GM19468 (cell line): ENCODE results near the gene P4HB.

Source experiments
- ATAC-seq: cut with Tn5 transposase; IDR thresholded peaks from one replicate; pipeline ENCODE4 v1.9.1; 2021; ENCODE audit warnings: mild to moderate bottlenecking, moderate library complexity, moderate number of reproducible peaks; ENCODE audit not compliant: unreplicated experiment; ENCODE audit errors: extremely low read depth

Gene P4HB

DNA sequence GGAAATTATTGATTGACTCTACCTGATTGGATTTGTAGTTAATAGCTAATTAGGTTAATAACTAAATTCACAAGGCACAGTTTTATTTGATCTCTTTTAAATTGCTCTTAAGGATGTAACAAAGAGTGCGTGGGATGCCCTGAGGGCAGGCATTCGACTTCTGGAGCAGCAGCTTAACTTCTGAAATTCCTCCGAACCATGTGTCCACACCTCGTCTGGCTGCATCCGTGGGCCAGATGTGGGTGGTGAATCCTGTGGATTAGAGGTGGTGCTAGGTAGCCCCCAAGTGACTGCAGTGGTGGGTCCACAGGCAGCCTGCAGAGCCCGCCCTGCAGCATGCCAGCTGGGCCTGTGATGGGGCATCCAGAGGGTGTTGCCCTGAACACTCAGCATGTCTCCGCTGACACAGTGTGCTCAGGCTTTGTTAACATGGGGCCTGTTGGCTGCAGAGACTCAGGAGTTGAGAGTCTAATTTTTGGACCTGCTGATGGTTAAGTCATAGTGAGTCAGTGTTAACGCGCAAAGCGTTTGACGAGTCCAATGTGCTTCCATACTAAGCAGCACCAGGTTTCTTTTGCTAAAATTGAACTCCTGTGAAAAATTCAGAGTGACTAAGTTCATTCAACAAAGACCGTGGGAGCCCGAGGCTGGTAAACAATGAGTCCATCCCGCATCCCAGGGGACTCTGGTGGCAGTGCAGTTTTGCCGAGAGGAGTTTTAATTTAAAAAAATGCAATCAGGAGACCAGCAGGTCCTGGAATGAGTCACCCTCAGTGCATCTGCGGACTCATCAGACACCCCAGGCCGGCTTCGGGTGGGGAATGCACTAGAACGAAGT, 37.9 kb upstream of the P4HB start:
- no peak for ATAC-seq

DNA sequence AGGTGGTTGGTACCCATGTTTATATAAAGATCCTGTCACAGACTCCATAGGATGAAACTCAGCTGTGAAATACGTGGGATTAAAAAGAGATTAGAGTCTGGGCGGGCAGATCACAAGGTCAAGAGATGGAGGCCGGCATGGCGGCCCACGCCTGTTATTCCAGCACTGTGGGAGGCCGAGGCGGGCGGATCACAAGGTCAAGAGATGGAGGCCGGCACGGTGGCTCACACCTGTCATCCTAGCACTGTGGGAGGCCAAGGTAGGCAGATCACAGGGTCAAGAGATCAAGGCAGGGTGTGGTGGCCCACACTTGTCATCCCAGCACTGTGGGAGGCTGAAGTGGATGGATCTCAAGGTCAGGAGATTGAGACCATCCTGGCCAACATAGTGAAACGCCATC, 35.1 kb upstream of the P4HB start:
- no peak for ATAC-seq

DNA sequence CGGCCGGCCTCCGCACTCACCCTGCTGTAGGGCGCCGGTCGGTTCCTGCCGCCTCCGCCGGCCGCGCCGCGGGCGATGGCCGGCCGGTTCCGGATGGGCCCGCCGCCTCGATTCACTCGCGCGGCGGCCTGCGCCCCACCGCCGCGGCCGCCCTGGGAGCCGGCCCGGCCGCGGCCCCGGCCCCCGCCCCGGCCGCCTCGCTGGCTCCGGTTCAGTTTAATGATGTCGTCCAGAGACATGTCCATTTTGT, 30.9 kb upstream of the P4HB start:
- ATAC-seq = no peak

DNA sequence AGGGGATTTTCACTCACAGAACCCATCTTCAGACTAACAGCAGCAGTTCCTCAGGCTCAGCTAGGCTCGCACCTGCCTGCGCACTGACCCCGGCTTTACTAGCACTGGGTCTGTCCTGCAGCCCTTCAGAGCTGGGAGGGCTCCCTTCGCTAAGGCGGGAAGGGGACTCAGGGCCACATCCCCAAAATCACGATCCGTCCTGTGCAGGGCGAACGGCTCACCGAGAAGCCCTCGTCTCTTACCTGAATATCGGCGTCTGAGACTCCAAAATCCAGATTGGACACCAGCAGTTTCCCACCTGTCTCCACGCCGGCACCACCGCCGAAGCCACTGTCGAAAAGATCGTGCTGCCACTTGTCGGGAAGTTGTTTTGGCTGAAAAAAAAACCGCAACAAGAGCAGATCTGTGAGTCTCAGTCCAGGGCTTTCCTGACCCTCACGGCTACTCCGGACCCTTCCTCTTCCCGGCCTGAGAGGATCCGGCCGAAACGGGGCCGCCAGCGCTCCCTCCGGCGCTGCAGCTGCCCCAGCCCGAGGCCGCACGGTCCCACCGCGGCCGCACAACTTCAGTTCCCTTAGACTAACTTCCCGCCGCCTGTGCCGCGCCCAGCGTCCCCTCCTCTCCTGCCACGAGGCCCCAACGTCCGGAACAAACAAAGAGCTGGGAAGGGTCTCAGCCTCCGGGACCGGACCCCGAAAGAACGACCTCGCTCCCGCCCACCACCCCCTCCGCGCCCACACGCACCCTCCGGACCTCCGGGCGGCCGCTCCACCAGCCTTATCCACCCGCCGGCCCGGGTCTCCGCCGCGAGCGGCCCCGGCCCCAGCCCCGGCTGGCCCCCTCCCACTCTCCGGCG, 30.3 kb upstream of the P4HB start:
- ATAC-seq = no peak

DNA sequence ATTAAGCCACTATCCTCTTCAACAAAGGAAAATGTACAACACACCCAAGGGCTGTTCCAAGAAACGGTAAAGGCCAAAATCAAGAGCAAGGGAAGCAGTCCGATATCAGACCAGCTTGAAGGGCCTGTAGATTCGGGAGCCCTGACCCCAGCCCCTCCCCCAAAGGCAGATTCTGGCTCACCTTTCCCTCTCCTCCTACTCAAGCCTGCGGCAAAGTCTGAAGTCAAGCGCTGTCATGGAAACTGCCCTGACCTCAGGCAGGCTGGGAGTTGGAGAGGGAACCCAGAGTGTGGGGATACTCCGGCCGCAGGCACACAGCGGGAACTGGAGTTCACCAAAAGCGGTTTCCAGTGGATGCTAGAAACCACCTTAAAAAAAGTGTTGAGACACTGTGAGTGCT, 29.3 kb upstream of the P4HB start:
- no peak for ATAC-seq

DNA sequence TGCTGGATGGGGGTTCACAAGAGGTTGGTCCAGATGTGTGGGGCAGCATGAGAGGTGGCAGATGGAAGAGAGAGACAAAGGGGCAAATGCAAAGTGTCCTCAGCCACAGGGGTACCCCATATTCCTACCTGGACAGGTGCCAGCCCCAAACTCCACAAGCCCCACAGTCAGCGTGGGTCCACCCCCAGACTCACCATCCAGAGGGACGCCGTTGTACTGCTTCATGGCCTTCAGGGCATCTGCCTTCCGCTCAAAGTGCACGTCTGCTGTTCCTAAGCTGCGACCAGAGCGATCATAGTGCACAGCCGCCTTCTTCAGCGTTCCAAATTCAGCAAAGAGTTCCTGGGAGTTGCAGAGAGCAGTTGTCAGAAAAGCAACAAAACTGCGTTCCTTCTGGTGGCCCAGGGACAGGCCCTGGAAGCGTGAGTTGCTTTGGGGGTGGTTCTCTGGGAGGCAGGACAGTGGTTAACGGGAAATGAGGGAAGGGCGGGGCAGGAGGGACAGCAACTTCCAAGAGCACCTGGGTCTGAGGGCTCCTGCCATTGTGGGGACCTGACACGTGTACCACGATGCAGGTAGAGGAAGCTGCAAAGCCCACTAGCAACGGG, 28.8 kb upstream of the P4HB start:
- ATAC-seq = no peak

DNA sequence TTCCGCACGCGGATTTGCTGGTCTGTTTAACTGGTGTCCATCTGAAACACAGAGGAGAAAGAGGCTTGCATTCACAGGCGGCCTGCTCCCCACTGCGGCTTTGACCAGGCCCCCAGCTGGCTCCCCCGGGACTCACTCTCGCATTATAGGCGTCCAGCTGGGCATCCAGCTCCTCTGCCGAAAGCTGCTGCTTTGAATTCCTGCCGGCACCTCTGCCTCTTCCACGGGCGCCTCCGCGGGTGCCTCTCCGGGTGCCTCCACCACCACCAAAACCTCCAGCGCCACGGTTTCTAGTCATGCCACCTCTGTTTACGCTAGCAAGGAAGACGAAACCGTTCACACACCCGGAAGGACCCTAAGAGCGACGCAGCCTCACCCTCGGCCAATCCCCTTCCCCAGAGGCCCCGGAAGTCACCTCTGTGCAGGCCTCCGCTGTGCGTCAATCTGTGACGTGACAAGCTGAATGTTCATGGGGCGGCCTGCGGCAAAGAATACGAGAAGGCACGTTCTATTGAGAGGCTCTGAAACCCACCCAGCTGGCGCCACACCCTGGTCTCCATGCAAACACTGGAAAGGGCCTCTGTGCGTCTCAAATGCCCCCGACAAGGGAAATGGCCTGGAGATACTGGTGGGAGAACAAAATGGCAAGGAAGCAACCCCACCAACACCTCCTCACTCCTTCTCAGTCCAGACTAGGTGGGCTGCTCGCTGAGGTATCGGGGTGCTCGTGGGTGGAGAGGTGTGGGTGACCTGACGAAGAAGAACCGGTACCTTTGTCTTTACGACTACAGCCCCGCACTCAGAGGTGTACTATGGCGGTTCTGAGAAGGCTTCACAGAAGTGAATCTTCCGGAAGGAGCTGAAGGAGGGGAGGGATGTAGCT, 28.0 kb upstream of the P4HB start:
- ATAC-seq = no peak

DNA sequence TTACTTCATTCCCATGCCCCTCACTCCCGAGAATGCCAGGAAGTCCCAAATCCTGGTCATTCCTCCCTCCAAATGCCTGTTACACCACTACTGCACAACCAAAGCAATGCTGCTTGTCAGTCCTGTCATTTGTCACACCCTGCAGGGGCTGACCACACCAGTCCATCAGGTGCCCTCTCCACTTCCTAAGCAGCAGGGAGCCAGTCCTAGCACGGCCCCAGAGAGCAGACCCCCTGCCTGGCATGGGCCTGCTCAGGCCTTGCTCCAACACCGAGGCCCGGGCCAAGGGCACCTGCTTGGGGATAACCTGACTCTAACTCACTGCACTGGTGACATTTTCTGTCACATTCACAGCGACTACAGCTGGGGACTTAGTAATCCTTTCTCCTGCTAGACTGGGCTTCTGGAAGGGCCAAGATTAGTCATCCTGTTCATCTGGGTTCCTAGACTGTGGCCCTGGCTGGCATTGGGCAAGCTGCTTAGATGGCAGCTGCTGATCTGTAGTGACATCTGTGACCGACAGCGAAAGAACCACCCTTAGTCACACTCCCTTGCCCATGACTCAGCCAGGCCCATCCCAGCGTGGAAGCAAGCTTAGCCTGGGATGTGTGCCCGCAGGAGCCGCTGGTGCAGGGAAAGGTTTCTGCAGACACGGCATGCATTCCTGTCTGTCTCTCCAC, 25.7 kb upstream of the P4HB start:
- no peak for ATAC-seq

DNA sequence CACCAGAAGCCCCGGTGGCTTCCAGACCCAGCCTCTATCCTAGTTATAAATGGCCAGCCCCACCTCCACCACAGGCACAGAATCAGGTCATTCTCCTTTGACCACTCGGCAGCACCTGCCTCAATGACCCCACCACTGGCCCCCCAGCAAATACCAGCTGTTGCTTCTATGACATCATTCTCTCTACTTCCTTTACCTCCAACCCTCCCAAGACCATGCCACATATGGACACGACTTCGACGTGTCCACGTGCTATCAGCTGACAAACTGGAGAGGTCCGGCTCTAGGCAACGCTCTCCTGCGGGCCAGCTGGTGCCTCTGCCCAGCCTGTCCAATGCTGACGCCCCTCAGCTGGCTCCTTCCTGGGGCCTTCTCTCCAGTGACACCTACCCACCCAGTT, 25.1 kb upstream of the P4HB start:
- no peak for ATAC-seq

DNA sequence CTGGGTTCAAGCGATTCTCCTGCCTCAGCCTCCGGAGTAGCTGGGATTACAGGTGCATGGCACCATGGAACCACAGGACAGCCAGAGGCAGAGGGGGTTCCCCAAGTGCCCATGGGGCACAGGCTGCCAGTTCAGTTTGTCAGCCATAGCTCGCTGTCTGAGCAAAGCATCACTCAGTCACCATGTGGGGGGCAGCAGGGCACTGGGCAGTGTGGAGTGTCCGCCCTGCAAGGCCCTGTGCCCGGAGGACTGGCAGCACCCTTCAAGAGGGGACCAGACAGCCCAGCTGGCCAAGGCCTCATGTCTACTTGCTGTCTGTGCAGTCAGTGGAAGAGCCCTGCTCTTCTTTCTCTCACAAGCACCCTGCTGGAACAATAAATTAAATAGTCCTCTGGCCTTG, 24.6 kb upstream of the P4HB start:
- ATAC-seq = no peak

DNA sequence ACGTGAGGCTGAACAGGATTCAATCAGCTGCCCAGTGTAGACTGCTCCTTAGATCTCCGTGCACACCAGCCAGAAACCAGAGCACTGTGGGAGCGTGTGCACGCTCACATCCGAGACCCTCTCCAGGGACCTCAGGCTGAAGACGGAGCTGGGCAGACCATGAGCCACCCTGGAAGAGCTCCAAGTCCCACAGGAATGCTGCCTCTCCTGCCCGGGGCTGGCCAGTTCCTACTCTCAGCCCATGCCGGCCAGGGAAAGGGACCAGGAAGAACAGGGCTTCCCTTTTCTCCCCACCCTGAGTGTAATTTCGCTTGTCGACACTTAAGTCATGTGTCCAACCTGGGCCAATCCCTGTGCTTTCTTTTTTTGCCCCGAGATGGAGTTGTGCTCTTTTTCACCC, 24.2 kb upstream of the P4HB start:
- no peak for ATAC-seq

DNA sequence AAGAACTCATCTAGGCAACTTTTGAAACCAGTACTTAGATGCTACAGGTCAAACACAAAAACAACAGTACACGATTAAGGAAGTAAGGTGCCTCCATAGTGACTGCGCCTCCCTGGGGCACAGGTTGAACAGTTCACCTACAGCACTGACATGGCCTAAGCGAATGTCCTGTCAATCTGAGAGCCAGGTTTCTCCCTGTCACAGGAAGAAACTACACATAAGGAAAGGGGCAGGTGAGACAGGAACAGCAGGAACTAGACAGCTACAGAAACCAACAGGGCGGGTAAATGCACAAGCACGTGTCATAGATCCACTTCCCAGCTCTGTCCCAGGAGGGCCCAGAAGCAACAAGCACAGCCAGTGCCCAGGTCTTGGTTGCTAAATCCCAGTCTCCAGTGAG, 18.8 kb upstream of the P4HB start:
- no peak for ATAC-seq

DNA sequence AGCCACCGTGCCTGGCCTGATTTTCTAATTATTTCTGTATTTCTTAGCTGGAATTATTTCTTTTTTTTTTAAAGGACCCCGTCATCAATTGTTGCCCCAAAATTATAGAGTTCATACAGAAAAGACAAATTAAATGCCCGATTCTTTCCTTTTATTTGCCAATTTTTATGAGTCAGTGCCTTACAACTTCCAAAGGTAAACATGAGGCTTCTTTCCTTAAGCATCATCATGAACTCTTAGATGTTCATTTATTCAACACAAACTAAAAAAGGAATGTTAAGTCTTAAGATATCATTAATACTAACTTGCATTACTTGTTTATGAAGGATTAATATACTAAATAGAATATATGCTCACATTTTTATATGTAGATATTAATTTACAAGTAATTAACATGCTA, 18.0 kb upstream of the P4HB start:
- no peak for ATAC-seq

DNA sequence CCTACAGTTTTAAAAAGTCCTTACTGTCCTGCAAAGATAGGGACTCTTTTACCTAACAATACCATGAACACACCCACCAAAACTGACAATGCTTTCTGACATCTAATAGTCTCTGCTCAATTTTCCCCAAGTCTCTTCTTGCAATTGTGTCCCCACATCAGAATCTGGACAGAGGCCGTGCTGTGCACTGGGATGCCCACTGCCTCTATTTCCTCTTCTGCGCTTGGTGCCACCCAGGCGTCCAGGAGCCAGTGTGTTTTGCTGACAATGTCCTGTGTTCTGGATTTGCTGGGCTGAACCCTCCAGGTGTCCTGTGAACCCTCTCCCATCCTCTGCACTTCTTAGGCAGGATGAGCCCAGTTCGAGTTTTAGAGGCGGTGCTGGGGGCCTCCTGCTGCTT, 17.2 kb upstream of the P4HB start:
- ATAC-seq = no peak

DNA sequence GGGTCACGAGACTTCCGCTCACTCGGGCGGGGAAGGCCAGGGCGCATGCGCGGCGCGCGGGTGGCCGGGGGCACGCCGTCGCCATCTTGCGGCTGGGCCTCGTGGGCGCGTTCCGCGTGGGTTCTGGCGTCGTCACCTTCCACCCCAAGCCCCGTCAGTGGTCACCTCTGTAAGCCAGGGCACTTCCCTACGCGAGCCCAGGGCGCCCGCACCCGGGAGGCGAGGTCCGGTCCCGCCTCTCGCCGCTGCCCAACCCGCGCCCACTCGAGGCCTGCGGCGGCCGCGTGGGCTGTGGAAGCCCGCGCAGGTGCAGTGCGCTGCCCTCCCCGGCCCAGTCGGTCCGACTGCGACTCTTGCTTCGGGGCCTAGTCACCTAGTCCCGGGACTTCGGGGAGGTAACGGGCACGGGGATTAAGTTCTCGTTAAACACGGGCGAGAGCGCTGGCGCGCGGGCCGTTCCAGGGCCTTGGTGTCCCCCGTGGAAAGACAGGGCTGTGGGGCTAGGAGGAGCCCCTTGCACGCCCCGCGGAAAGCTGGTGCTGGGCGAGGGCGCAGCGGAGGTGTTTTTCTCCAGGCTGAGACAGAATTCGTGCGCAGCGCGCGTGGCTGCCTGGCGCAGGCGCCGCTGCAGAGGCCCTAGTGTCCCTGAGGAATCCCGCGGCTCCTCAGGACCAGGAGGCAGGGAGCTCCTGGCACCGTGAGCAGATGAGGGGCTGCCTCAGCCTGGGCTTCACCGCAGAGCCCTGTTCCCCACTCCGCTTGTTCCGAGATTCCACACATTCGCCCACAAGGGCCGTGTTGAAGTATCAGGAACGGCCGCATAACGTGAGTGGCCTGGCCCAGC, 11.3 kb upstream of the P4HB start:
- peak; percentile 16 for ATAC-seq

DNA sequence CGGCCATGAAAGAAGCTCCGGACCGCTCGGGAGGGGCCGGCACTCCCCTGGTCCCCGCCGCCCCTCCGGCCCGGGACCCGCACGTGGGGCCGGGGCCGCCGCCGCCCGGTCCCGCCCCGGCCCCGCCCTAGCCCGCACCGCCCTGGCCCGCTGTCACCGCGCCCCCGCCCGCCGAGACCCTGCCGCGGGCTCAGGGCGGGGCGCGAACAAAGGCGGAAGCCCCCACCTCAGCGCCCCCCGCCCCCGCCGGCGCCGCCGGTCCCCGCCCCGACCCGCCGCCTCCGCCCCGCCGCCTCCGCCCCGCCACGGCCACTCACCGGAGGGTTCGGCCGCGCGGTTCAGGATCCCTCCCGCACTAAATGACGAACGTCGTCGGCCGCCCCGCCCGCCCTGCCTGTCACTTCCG, 10.6 kb upstream of the P4HB start, which contains the start of gene ARHGDIA:
Gene ARHGDIA, minus strand, starts transcription at position 357 of the 406 bp plus-strand sequence. CDS start 1,407 bp downstream, outside the sequence.
- peak; percentile 9 for ATAC-seq

DNA sequence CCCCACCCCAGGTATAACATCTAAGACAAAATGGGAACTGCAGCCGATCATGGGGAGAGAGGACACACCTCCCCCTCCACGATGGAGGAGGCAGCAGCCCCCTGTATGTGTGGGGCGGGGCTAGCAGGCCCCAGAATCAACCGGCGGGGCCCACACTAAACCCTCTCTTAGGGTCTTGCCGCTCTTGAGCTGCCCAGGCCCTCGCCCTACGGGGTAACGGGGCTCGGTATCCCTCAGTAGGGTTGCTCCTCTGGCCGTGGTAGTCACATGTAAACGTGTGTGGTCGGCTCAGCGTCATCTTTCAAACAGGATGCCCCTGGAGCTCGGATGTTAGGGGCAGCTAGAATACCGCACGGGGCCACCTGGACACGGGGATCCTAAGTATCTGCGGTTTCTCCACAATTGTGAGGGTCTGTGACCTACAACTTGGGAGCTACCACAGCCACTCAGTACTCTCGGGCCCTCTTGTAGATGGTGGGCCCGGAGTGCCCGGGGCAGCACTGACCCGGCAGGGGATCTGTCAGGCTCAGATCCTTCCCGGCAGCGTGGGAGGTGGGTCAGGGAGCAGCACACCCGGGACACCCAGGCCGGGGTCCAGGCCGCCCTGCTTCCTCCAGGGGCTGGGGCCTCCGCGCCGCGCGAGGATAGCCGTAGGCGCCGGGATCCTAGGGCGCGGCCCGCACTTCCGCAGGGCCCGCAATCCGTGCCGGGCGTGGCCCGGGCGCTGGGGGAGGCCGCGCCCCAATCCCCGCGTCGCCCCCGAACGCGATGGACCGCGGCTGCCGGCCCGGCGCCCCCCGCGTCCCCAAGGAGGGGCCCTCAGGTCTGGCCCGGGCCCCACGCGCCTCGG, 10.0 kb upstream of the P4HB start:
- no peak for ATAC-seq
